SU-DHL-6 (cell line): ENCODE measurements around the gene RINT1.
"Not testable (repeated sequence)": the region's sequence is repeated elsewhere in the genome, so short reads cannot be mapped to it uniquely, and the experiment has no call there.

Experiments
- CTCF ChIP-seq: fragments of 200-600 bp; sonication (generic); IDR thresholded peaks from one replicate; pipeline ENCODE4 v1.5.1; 2017; ENCODE audit warnings: antibody characterized with exemption, mild to moderate bottlenecking, low read length, moderate library complexity; ENCODE audit not compliant: insufficient read depth, poor library complexity, severe bottlenecking
- EZH2phosphoT487 ChIP-seq: fragments of 200-600 bp; sonication (generic), shearing (Covaris generic); conservative IDR thresholded peaks from 2 replicates; pipeline ENCODE4 v1.6.1; 2018; ENCODE audit warnings: mild to moderate bottlenecking, antibody characterized with exemption, low read length, moderate library complexity, mixed read lengths

- not testable (repeated sequence) for TF ChIP-seq CTCF, EZH2phosphoT487
Observed at GRCh38 chr7:105524423-105524822, 7.6 kb upstream of the RINT1 start.
